ENCODE data around the gene KIRREL2. TPM values are rescaled to one million over a fixed set of nuclear protein-coding genes. Genes with fewer than 3 reads are reported as not detected.
"Not testable (repeated sequence)": the region's sequence is repeated elsewhere in the genome, so short reads cannot be mapped to it uniquely, and the experiment has no call there.

Gene KIRREL2
- total RNA-seq, 8 experiments from 2014 or later = 0.10 to 6.2 (median 1.3) TPM

DNA sequence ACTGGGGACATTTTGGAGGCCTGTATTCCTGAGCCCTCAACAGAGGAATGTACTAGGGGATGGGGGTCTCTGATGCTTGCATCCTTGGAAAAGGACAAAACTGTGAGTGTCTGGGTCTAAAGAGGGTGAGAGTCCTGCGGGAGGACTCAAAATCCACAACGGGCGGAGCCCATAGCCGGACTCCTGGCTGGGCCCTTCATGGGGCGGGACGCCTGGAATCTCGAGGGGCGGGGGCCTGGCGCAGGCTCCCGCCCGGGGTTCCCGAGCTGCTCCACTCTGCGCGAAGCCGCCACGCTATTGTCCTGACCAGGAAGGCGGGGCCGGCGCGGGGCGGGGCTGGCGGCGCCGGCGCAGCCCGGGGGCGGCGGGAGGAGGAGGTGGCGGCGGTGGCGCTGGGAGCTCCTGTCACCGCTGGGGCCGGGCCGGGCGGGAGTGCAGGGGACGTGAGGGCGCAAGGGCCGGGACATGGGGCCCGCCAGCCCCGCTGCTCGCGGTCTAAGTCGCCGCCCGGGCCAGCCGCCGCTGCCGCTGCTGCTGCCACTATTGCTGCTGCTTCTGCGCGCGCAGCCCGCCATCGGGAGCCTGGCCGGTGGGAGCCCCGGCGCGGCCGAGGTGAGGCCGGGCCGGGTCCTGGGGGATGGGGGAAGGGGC lies 11.6 kb downstream of the KIRREL2 start, which contains the start of gene APLP1:
TSS of gene APLP1 (plus strand) at position 403 of the 651 bp plus-strand sequence. CDS start at position 466, 63 bp downstream.
- peak; percentile 70 to 91 (median 73) for ATAC-seq (replicated peaks in 6 of 8)
- Histone ChIP-seq H3K27ac (peak within 1 kb of the TSS; percentile 85 to 93), H3K4me3 (peak within 1 kb of the TSS; percentile 61 to 94 (median 85)), H3K4me1 (replicated peaks in 1 of 2) (peaks cover 11 to 12% of the 10 kb centered on the region in 2 donors)
- in situ Hi-C loops (cut with MboI; ENCODE audit: low pct_unique_long_range_greater_than_20kb in 2 of 9, low sequenced_read_pairs in 9 of 9, unreplicated experiment in 9 of 9) = no loop called here
- 0% methylated on average over 1 to 3 of the region's 60 CpGs; no CpG with 5 or more reads in 8 of the 10 experiments for WGBS, 10 experiments

GRCh38 chr19:35868823-35869326 lies 12.2 kb downstream of the KIRREL2 start:
- ATAC-seq (replicated peaks in 6 of 8) = peak in 5 of 8 experiments; percentile 1 to 19 (median 13)
- Histone ChIP-seq H3K4me1 (replicated peaks in 1 of 2) (peaks cover 11 to 12% of the 10 kb centered on the region in 2 donors), H3K27ac (peak overlapping the region; percentile 85 to 93), H3K4me3 (peak overlapping the region; percentile 61 to 94 (median 85))
- WGBS, 10 experiments = 0% methylated on average over 1 of the region's 15 CpGs; no CpG with 5 or more reads in 9 of the 10 experiments
- in situ Hi-C loops (cut with MboI; ENCODE audit: low pct_unique_long_range_greater_than_20kb in 2 of 9, low sequenced_read_pairs in 9 of 9, unreplicated experiment in 9 of 9) = no loop called here

GRCh38 chr19:35869327-35870123 lies 12.8 kb downstream of the KIRREL2 start:
- ATAC-seq (replicated peaks in 6 of 8) = peak; percentile 57 to 85 (median 78)
- H3K4me1 ChIP-seq (replicated peaks in 1 of 2) = peaks cover 11 to 12% of the 10 kb centered on the region in 2 donors
- H3K4me3 ChIP-seq = peak overlapping the region; percentile 61 to 94 (median 85)
- 0% methylated on average over 2 to 8 of the region's 51 CpGs; no CpG with 5 or more reads in 6 of the 10 experiments for WGBS, 10 experiments
- in situ Hi-C loops (cut with MboI; ENCODE audit: low pct_unique_long_range_greater_than_20kb in 2 of 9, low sequenced_read_pairs in 9 of 9, unreplicated experiment in 9 of 9) = no loop called here
- peak overlapping the region; percentile 85 to 93 for H3K27ac ChIP-seq

DNA sequence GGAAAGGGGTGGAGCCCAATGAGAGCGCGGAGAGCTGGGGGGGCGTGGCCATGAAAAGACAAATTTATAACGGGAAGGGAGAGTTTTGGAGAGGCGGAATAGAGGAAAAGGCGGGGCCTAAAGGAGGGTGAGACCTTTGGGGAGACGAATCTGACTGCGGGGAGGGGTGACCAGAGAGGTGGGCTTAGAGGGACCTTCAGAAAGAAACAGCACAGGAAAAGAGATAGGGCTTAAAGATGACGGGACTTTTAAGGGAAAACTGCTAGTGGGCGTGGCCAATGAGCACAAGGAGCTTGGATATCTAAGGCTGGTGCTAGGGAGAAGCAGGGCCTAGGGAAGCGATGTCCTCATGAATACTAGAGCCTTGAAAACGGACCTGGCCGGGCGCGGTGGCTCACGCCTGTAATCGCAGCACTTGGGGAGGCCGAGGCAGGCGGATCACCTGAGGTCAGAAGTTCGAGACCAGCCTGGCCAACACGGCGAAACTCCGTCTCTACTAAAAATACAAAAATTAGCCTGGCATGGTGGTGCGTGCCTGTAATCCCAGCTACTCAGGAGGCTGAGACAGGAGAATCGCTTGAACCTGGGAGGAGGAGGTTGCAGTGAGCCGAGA lies 13.5 kb downstream of the KIRREL2 start:
- in situ Hi-C loops (cut with MboI; ENCODE audit: low pct_unique_long_range_greater_than_20kb in 2 of 9, low sequenced_read_pairs in 9 of 9, unreplicated experiment in 9 of 9); H3K27ac ChIP-seq; ATAC-seq (replicated peaks in 6 of 8): not testable (repeated sequence)
- peak overlapping the region; percentile 61 to 94 (median 85) for H3K4me3 ChIP-seq
- H3K4me1 ChIP-seq (replicated peaks in 1 of 2) = peaks cover 11 to 12% of the 10 kb centered on the region in 2 donors
- WGBS, 10 experiments = 0 to 84% (median 45%) methylated on average over 1 to 19 of the region's 26 CpGs; no CpG with 5 or more reads in 2 of the 10 experiments

- Histone ChIP-seq H3K27ac (no peak overlapping the region), H3K4me1 (replicated peaks in 1 of 2) (peaks cover 11 to 12% of the 10 kb centered on the region in 2 donors), H3K4me3 (no peak overlapping the region)
- 70 to 100% methylated on average over 1 to 3 of the region's 12 CpGs; no CpG with 5 or more reads in 8 of the 10 experiments for WGBS, 10 experiments
- ATAC-seq (replicated peaks in 6 of 8) = no peak
- in situ Hi-C loops (cut with MboI; ENCODE audit: low pct_unique_long_range_greater_than_20kb in 2 of 9, low sequenced_read_pairs in 9 of 9, unreplicated experiment in 9 of 9) = no loop called here
Measured at GRCh38 chr19:35870798-35871197, 14.1 kb downstream of the KIRREL2 start.

- Histone ChIP-seq H3K27ac (no peak overlapping the region), H3K4me3 (no peak overlapping the region), H3K4me1 (replicated peaks in 1 of 2) (peaks cover 11 to 12% of the 10 kb centered on the region in 2 donors)
- WGBS, 10 experiments = 12 to 83% methylated on average over 1 to 3 of the region's 12 CpGs; no CpG with 5 or more reads in 8 of the 10 experiments
- in situ Hi-C loops (cut with MboI; ENCODE audit: low pct_unique_long_range_greater_than_20kb in 2 of 9, low sequenced_read_pairs in 9 of 9, unreplicated experiment in 9 of 9) = no loop called here
- no peak for ATAC-seq (replicated peaks in 6 of 8)
Measured at GRCh38 chr19:35871611-35872010, 14.9 kb downstream of the KIRREL2 start.

- 54 to 100% (median 100%) methylated on average over 1 to 3 of the region's 5 CpGs; no CpG with 5 or more reads in 7 of the 10 experiments for WGBS, 10 experiments
- ATAC-seq (replicated peaks in 6 of 8) = no peak
- Histone ChIP-seq H3K27ac (no peak overlapping the region), H3K4me3 (no peak overlapping the region), H3K4me1 (replicated peaks in 1 of 2) (peaks cover 11 to 12% of the 10 kb centered on the region in 2 donors)
- in situ Hi-C loops (cut with MboI; ENCODE audit: low pct_unique_long_range_greater_than_20kb in 2 of 9, low sequenced_read_pairs in 9 of 9, unreplicated experiment in 9 of 9) = no loop called here
Measured at GRCh38 chr19:35872180-35872579, 15.5 kb downstream of the KIRREL2 start.

- no peak overlapping the region for H3K4me3 ChIP-seq
- in situ Hi-C loops (cut with MboI; ENCODE audit: low pct_unique_long_range_greater_than_20kb in 2 of 9, low sequenced_read_pairs in 9 of 9, unreplicated experiment in 9 of 9) = no loop called here
- 0 to 100% (median 86%) methylated on average over 2 to 13 of the region's 32 CpGs; no CpG with 5 or more reads in 5 of the 10 experiments for WGBS, 10 experiments
- no peak for ATAC-seq (replicated peaks in 6 of 8)
- H3K27ac ChIP-seq = no peak overlapping the region
- H3K4me1 ChIP-seq (replicated peaks in 1 of 2) = peaks cover 7 to 10% of the 10 kb centered on the region in 2 donors
Measured at GRCh38 chr19:35874392-35874930, 17.8 kb downstream of the KIRREL2 start.

- no peak overlapping the region for H3K4me3 ChIP-seq
- in situ Hi-C loops (cut with MboI; ENCODE audit: low pct_unique_long_range_greater_than_20kb in 2 of 9, low sequenced_read_pairs in 9 of 9, unreplicated experiment in 9 of 9) = no loop called here
- H3K27ac ChIP-seq = peak overlapping the region in 1 of 2 donors; percentile 24
- peak in 1 of 8 experiments; percentile 3 for ATAC-seq (replicated peaks in 6 of 8)
- H3K4me1 ChIP-seq (replicated peaks in 1 of 2) = peaks cover 9 to 10% of the 10 kb centered on the region in 2 donors
- 28 to 60% methylated on average over 1 to 6 of the region's 23 CpGs; no CpG with 5 or more reads in 8 of the 10 experiments for WGBS, 10 experiments
Measured at GRCh38 chr19:35879068-35879467, 22.4 kb downstream of the KIRREL2 start.

DNA sequence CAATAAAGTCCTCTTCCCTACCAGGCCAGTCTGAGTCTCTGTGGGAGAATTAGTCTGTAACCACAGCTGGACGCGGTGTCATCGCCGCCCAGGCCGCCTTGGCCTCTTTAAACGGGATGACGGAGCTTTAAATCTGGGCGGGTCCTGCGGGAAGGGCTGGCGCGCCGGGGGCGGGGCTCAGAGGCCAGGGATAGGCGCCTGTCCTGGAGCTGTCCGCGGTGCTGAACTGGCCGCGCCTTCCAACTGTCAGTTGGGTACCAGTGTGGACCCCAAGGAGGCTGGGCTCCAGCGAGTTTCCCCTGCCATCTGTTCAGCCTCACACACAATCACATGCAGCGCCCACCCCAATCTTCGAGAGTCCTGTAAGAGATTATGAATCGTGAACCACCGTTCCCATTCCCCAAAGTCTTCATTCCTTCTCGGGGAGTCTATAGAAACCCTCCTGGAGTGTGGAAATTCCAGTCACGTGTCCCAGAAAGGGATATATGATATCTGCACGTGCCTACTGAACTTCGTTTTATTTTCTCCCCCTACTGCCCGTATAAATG lies 23.1 kb downstream of the KIRREL2 start:
- 0 to 40% (median 9%) methylated on average over 1 to 13 of the region's 28 CpGs; no CpG with 5 or more reads in 3 of the 10 experiments for WGBS, 10 experiments
- Histone ChIP-seq H3K27ac (no peak overlapping the region), H3K4me3 (no peak overlapping the region), H3K4me1 (replicated peaks in 1 of 2) (peaks cover 9 to 10% of the 10 kb centered on the region in 2 donors)
- in situ Hi-C loops (cut with MboI; ENCODE audit: low pct_unique_long_range_greater_than_20kb in 2 of 9, low sequenced_read_pairs in 9 of 9, unreplicated experiment in 9 of 9) = loop anchor here in 1 of 9 experiments (10.0 kb wide), 1 partner anchor 55 kb away; the partner anchor contains the start of gene LRFN3
- peak; percentile 87 to 98 (median 93) for ATAC-seq (replicated peaks in 6 of 8)

- in situ Hi-C loops (cut with MboI; ENCODE audit: low pct_unique_long_range_greater_than_20kb in 2 of 9, low sequenced_read_pairs in 9 of 9, unreplicated experiment in 9 of 9) = loop anchor here in 1 of 9 experiments (10.0 kb wide), 1 partner anchor 53 kb away; the partner anchor contains the start of gene LRFN3
- peak; percentile 54 to 72 (median 62) for ATAC-seq (replicated peaks in 6 of 8)
- Histone ChIP-seq H3K27ac (no peak overlapping the region), H3K4me3 (no peak overlapping the region), H3K4me1 (replicated peaks in 1 of 2) (peaks cover 9 to 10% of the 10 kb centered on the region in 2 donors)
- 0 to 32% (median 23%) methylated on average over 2 to 8 of the region's 8 CpGs; no CpG with 5 or more reads in 1 of the 10 experiments for WGBS, 10 experiments
Measured at GRCh38 chr19:35882114-35882832, 25.6 kb downstream of the KIRREL2 start.
